GM12874 (cell line): Measurements from ENCODE around the gene TRPM1.

Source experiments
- TF ChIP-seq, protein P1 (sequence below): IDR thresholded peaks from 2 replicates; pipeline ENCODE4 v1.5.1; 2011; ENCODE audit warnings: low read depth, mild to moderate bottlenecking, control low read depth, low read length, moderate library complexity; ENCODE audit not compliant: insufficient read depth

The TRPM1 gene

DNA sequence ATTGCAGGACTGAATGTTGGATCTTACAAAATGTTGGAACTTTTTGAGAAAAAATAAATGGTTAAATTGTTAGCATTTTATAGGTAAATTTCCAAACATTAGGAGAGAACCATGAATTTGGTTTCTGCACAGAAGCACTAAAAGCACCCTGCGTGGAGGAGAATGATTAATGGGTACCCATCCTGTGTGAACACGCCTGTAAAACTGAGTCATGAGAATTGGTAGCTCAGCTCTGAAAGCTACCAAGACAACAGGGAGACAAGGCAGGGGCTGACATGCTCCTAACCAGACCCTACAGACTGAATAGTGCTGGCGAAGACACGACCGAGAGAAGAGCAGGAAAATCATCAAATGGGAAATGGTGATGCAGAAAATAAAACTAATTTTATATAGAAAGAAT lies 77.7 kb downstream of the TRPM1 start:
- TF ChIP-seq, protein P1, sequence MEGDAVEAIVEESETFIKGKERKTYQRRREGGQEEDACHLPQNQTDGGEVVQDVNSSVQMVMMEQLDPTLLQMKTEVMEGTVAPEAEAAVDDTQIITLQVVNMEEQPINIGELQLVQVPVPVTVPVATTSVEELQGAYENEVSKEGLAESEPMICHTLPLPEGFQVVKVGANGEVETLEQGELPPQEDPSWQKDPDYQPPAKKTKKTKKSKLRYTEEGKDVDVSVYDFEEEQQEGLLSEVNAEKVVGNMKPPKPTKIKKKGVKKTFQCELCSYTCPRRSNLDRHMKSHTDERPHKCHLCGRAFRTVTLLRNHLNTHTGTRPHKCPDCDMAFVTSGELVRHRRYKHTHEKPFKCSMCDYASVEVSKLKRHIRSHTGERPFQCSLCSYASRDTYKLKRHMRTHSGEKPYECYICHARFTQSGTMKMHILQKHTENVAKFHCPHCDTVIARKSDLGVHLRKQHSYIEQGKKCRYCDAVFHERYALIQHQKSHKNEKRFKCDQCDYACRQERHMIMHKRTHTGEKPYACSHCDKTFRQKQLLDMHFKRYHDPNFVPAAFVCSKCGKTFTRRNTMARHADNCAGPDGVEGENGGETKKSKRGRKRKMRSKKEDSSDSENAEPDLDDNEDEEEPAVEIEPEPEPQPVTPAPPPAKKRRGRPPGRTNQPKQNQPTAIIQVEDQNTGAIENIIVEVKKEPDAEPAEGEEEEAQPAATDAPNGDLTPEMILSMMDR: no peak

DNA sequence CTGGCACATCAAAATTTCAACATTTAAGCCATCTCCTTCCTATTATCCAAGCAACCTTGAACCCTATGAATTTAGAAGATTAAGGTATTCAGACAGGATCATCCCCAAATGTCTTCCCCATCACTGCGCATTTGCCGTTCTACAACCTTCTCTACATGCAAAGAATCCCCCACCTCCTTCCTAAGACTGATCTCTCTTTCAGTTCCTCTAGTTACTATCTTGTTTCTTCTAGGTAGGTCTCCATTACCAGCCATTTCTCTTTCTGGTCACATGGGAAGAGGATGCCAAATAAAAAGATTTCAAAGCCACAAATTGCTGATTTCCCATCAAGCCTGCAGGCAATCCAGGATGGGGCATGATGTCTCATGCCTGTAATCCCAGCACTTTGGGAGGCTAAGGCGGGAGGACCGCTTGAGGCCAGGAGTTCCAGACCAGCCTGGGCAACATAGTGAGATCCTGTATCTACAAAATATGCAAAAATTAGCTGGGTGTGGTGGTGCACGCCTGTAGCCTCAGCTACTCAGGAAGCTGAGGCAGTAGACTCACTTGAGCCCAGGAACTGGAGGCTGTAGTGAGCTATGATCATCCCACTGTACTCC lies 80.4 kb downstream of the TRPM1 start:
- TF ChIP-seq, protein P1: no peak

DNA sequence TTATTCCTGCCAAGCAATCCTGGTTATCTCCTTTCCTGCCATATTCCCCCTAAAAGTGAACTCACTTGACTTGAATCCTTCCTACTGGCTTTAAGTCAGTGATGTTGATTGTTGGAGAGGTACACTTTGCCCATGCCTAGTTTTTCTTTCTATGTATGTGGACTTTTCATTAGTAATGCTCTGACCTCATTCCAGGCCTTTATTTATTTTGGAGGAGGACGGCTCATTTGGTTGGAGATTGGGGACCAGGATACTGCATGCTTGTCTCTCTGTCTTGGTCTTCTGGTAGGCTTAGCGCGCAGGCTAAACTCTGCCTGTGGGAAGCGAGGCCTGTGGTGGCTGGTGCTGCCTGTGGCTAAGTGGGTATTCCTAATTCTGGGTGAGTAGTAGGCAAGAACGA lies 81.0 kb downstream of the TRPM1 start:
- TF ChIP-seq, protein P1: no peak

DNA sequence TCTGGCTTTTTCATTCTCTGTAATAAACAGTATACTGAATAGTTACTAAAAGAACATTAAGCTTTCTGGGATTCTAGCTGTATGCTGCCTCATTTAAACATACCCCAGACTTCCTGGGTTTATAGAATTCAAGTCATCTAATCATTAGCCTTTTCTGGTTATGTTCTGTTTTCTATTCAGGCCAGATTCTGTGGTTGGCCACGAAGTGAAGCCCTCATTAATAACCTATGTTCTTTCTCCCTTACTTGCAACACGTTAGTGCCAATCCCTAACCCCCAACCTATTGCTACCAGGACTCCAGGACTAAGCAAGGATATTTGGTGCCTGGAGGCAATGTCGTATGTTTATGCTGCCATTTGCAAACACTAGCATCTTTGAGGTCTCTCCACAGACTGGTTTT lies 81.5 kb downstream of the TRPM1 start:
- TF ChIP-seq, protein P1: no peak

DNA sequence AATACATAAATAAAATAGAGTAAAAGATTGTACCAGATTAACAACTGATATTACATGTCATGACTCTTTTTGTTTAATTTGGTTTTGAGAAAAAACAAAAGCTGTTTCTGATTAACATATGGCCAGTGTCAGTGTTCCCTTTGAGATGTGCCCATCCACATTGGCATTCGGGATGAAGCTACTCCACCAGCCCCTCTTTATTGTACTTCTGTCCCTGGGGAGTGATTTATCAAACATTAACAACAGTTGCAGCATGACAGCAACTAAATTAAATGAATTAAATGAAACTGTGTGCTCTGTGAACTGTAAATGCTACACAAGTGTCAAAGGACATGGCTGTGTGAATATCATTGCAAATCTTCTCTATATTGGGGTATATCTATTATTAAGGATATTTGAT lies 84.2 kb downstream of the TRPM1 start:
- TF ChIP-seq, protein P1: no peak

DNA sequence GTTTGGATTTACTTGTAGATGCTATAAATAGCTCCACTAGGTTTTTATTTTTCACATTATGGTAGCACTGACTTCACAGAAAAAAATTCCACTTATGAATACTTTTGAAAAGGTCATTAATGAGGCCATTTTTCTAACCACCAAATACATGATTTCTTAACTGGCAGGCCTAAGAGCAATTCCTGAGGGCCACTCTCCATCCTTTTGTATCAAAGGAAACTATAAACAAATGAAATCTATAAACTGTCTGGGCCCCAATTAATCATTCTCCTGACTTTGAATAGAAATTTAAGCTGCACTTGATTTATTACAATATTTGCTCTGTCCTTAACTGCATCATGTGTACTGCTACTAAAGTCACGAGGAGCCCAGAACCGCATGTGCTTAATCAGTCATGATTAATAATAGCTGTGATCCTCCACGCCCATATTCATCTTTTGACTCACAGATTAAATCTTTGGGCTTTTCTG lies 85.0 kb downstream of the TRPM1 start:
- TF ChIP-seq, protein P1: no peak

DNA sequence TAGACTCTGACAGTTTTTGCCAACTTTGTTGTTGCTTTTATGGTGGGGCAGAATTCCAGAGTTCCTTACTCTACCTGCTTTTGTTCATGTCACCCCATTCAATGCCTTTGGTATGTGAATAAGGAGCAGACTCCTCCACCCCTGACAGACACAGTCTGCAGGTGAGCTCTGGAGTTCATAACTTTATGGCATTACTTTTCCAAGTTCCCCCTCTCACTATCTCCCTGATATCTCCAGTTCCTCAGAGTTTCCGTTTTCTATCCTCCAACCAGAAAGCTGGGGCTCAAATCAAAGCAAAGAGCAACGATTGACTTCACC lies 87.0 kb downstream of the TRPM1 start:
- TF ChIP-seq, protein P1: no peak
